Measurements from ENCODE around the gene SPOCK1.

Gene SPOCK1

GRCh38 chr5:137099651-137100050, 399.5 kb downstream of the SPOCK1 start:
- DNase-seq = no peak

- no peak for DNase-seq
Observed at GRCh38 chr5:137098663-137099062, 400.5 kb downstream of the SPOCK1 start.

- DNase-seq = no peak
Observed at GRCh38 chr5:137098238-137098637, 400.9 kb downstream of the SPOCK1 start.

GRCh38 chr5:137097203-137097602, 401.9 kb downstream of the SPOCK1 start:
- no peak for DNase-seq

- no peak for DNase-seq
Observed at GRCh38 chr5:137096149-137097103, 402.7 kb downstream of the SPOCK1 start.

GRCh38 chr5:137095597-137095996, 403.5 kb downstream of the SPOCK1 start:
- no peak for DNase-seq

- DNase-seq = no peak
Observed at GRCh38 chr5:137092831-137093230, 406.3 kb downstream of the SPOCK1 start.

- peak; percentile 25 for DNase-seq
Observed at GRCh38 chr5:137091472-137091871, 407.7 kb downstream of the SPOCK1 start.

GRCh38 chr5:137090721-137091120, 408.4 kb downstream of the SPOCK1 start:
- no peak for DNase-seq

GRCh38 chr5:137090151-137090550, 409.0 kb downstream of the SPOCK1 start:
- no peak for DNase-seq

- no peak for DNase-seq
Observed at GRCh38 chr5:137088175-137088574, 411.0 kb downstream of the SPOCK1 start.

GRCh38 chr5:137086342-137086741, 412.8 kb downstream of the SPOCK1 start:
- no peak for DNase-seq

- DNase-seq = no peak
Observed at GRCh38 chr5:137085206-137085605, 413.9 kb downstream of the SPOCK1 start.

GRCh38 chr5:137084016-137084415, 415.1 kb downstream of the SPOCK1 start:
- no peak for DNase-seq

- DNase-seq = no peak
Observed at GRCh38 chr5:137082951-137083350, 416.2 kb downstream of the SPOCK1 start.

- peak; percentile 24 for DNase-seq
Observed at GRCh38 chr5:137078171-137078665, 420.9 kb downstream of the SPOCK1 start.

- peak; percentile 23 for DNase-seq
Observed at GRCh38 chr5:137075163-137075970, 423.8 kb downstream of the SPOCK1 start.

GRCh38 chr5:137073189-137073588, 425.9 kb downstream of the SPOCK1 start:
- DNase-seq = no peak

- no peak for DNase-seq
Observed at GRCh38 chr5:137072361-137073115, 426.6 kb downstream of the SPOCK1 start.

GRCh38 chr5:137071931-137072330, 427.2 kb downstream of the SPOCK1 start:
- no peak for DNase-seq

GRCh38 chr5:137071526-137071925, 427.6 kb downstream of the SPOCK1 start:
- DNase-seq = no peak

- DNase-seq = no peak
Observed at GRCh38 chr5:137070521-137070920, 428.6 kb downstream of the SPOCK1 start.
